Measurements from ENCODE around the gene SLC15A2.

The SLC15A2 gene

DNA sequence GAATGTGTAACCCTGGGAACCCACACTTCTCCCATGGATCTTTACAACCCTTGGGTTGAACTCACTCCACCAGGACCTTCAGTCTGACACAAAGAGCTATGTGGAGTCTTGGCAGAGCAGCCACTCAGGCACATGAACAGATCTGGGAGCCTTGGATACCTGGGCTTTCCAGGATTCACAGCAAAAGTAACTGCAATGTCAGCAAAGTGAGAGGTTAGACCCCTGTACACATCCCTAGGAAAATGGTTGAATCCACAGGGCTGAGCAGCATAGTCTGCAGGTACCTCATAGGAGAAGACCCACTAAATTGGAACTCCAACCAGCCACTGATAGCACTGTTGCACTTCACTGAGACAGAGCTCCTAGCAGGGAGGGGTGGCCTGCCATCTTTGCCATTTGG, 68.2 kb downstream of the SLC15A2 start:
- DNase-seq (ENCODE audit: low read depth) = no peak
- no peak overlapping the region for H3K4me3 ChIP-seq (replicated peaks; ENCODE audit: low read depth, low read length)
- TF ChIP-seq CTCF (IDR thresholded peaks at IDR 0.05; ENCODE audit: low read length, missing control alignments) = no peak

DNA sequence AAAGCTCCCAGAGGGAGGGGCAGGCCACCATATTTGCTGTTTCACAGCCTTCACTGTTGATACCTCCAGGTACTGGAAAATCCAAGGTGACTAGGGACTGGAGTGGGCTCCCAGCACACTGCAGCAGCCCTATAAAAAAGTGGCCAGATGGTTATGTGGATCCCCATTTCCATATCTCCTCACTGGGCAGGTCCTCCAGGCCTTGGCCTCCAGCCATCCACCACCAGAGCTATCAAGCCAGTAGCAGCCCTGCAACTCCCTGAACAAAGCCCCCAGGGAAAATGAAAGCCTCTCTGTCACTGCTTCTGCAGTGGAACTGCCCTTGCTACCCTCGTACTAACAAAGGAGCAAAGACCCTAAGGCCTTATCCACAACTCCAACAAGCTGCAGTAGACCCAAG, 69.4 kb downstream of the SLC15A2 start:
- TF ChIP-seq CTCF (IDR thresholded peaks at IDR 0.05; ENCODE audit: low read length, missing control alignments) = no peak
- no peak for DNase-seq (ENCODE audit: low read depth)
- no peak overlapping the region for H3K4me3 ChIP-seq (replicated peaks; ENCODE audit: low read depth, low read length)

GRCh38 chr3:121969631-121970030, 75.4 kb downstream of the SLC15A2 start:
- TF ChIP-seq CTCF (IDR thresholded peaks at IDR 0.05; ENCODE audit: low read length, missing control alignments) = no peak
- no peak for DNase-seq (ENCODE audit: low read depth)
- H3K4me3 ChIP-seq (replicated peaks; ENCODE audit: low read depth, low read length) = no peak overlapping the region

- no peak overlapping the region for H3K4me3 ChIP-seq (replicated peaks; ENCODE audit: low read depth, low read length)
- TF ChIP-seq CTCF (IDR thresholded peaks at IDR 0.05; ENCODE audit: low read length, missing control alignments) = no peak
- DNase-seq (ENCODE audit: low read depth) = no peak
Observed at GRCh38 chr3:121970047-121970446, 75.8 kb downstream of the SLC15A2 start.

- H3K4me3 ChIP-seq (replicated peaks; ENCODE audit: low read depth, low read length) = no peak overlapping the region
- no peak for DNase-seq (ENCODE audit: low read depth)
- no peak for TF ChIP-seq CTCF (IDR thresholded peaks at IDR 0.05; ENCODE audit: low read length, missing control alignments)
Observed at GRCh38 chr3:121974601-121975111, 80.5 kb downstream of the SLC15A2 start.

- no peak for DNase-seq (ENCODE audit: low read depth)
- no peak for TF ChIP-seq CTCF (IDR thresholded peaks at IDR 0.05; ENCODE audit: low read length, missing control alignments)
- H3K4me3 ChIP-seq (replicated peaks; ENCODE audit: low read depth, low read length) = no peak overlapping the region
Observed at GRCh38 chr3:121975702-121976302, 81.6 kb downstream of the SLC15A2 start.

- no peak overlapping the region for H3K4me3 ChIP-seq (replicated peaks; ENCODE audit: low read depth, low read length)
- no peak for TF ChIP-seq CTCF (IDR thresholded peaks at IDR 0.05; ENCODE audit: low read length, missing control alignments)
- no peak for DNase-seq (ENCODE audit: low read depth)
Observed at GRCh38 chr3:121976727-121977126, 82.5 kb downstream of the SLC15A2 start.

Data from fibroblast of pulmonary artery (primary cell).